HG03432 (cell line): ENCODE results near the gene PHC2.

Source experiments
- ATAC-seq: cut with Tn5 transposase; IDR thresholded peaks from one replicate; pipeline ENCODE4 v1.9.1; 2021; ENCODE audit warnings: mild to moderate bottlenecking, moderate library complexity; ENCODE audit not compliant: unreplicated experiment

PHC2 gene

GRCh38 chr1:33373606-33374005, 57.3 kb downstream of the PHC2 start:
- ATAC-seq: no peak

- ATAC-seq: no peak
These were observed 58.2 kb downstream of the PHC2 start for GRCh38 chr1:33372677-33373076.

DNA sequence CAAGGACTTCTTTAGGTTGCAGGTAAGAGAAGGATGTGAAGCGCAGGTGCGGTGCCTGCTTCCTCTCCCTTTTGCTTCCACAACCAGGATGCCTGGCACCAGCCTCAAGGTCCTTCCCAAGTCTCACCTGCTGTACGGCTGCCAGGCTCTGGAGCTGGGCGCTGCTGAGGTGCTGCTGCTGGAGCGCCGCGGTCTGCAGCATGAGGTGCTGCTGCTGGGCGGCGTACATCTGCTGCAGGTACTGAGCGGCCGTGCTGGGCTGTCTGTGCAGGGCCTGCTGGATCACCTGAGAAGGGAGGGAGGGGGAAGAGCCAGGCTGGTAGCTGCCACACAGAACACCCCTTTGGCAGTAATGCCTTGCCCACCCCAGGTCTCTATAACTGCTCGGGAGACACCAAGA, 58.7 kb downstream of the PHC2 start:
- ATAC-seq: no peak

GRCh38 chr1:33371334-33371733, 59.6 kb downstream of the PHC2 start:
- ATAC-seq: no peak

DNA sequence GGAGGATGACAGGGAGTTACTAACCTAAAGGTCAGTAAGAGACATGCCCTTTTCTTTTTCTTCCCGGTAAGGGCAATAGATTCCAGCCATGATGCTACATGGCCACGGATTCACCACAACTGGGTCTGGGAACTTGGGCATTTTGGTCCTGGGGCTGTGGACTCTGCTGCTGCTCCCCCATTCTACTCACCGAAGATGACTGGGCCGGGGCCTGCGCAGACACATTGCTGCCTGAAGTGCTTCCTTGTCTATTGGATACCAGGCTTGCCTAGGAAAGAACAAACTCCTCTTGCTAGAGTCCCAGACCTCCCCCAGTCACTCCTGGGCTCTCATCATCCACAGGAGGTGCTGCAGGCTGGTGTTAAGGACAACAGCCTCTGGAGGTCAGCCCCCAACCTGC, 60.1 kb downstream of the PHC2 start:
- no peak for ATAC-seq

GRCh38 chr1:33370301-33370700, 60.6 kb downstream of the PHC2 start:
- ATAC-seq: no peak

DNA sequence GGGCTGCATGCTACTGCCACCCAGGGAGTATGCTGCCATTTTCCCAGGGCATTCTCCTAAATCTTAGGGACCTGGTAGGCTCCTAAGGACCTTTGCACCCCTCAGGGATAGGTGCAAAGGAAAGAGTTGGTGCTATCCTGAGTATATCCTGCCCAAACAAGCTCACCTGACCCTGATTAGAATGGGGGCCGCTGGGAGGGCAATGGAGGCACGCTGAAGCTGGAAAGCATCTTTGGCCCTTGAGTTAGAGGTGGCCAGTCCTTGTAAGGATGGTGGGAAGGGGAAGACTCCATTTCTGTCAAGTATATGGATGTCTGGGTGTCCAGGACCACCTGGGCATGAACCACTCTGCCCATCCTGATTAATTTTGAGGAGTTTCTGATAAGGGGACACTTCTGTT, 61.1 kb downstream of the PHC2 start:
- ATAC-seq: no peak

- no peak for ATAC-seq
These were observed 61.8 kb downstream of the PHC2 start for GRCh38 chr1:33369081-33369480.

- ATAC-seq: no peak
These were observed 62.5 kb downstream of the PHC2 start for GRCh38 chr1:33368431-33368830.

DNA sequence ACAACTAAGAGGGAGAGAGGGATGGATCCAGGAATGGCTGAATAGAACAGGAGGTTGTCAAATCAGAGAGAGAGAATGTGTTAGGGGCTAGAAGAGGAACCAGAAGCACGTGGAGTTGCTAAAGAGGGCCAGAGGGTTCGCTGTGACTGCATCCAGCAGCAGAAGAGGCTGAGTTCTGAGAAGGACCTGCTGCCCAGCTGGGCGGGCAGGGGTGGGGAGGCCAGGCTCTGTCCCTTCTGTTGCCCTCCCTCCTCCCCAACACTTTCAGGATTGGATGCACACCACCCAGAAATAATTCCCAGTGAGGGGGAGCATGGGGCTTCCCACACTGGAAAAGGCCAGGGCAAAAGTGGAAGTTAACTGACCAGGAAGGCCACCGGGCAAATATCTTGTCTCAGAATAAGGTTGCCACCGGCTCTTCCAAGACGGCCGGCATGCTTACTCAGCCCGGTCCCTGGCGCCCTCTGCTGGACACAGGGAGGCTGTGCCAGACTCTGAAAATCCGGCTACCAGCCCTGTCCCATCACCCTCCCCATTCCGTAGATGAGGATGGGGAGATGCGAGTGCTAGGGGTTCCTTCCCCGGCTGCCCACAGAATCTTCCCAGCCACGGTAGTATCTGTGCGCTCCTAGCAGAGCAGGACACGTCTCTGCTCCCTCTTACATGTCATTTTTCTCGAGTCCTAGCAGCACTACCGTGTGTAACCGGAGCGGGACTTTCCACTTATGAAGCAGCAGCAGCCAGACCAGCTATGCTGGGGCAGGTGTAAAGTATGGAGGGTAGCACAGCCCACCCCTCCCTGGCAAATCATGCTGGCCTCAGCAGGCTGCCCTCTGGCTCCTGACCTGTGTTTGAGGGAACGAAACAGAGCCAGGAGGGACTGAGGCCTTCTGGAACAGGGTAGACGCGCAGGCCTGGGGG, 63.1 kb downstream of the PHC2 start:
- peak; percentile 57 for ATAC-seq

DNA sequence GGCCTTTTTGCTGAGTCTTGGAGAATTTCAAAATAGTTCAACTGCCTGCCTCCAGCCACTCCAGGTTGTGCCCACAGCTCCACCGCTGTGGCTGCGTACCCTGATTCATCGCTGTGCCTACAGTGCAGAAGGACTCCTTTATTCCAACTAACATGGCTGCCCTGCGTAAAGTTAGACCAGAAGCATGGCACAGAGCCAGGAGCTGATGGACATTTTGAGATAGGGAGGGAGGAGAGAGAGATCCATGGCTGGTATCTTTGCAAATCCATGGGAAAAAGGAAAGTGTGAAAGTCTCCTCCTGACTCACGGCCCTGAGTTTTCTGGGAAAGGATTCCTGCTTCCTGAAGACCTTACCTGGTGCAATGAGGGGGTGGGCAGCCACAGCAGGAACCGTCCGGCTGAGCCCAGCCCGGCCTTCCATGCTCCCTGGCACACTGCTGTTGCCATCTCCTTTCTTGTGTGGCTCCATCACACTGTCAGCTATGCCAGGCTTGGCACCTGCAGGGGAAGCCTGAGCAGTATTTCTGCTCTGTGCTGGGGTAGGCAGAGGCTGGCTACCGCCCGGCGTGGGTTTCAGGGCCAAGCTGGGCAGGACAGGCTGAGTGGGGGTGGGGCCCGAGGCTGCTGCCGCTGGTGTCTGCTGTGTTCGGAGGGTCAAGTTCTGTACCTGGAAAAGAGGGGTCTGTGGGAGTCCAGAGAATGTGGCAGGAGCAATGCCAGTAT, 64.0 kb downstream of the PHC2 start:
- ATAC-seq: no peak

DNA sequence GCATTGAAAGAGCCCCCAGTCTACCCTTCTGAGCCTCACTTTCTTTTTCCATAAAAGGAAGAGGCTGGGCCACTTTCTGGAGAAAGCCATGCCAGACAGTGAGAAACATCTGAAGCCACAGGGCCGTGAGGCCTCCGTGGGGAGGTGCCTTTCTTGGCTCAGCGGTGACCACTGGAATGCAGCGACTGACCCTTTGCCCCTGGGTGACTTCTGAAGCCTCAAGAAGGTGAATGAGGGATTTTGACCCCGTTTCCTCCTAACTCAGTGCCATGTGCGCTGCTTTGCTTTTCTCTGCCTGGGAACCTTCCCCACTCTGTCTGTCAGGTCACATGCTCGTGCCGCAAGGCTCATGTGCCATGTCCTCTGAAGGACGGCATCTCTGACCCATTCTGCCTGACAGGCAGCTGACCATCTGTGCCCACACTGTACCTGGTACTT, 65.3 kb downstream of the PHC2 start:
- no peak for ATAC-seq

GRCh38 chr1:33364565-33364918, 66.4 kb downstream of the PHC2 start:
- no peak for ATAC-seq

DNA sequence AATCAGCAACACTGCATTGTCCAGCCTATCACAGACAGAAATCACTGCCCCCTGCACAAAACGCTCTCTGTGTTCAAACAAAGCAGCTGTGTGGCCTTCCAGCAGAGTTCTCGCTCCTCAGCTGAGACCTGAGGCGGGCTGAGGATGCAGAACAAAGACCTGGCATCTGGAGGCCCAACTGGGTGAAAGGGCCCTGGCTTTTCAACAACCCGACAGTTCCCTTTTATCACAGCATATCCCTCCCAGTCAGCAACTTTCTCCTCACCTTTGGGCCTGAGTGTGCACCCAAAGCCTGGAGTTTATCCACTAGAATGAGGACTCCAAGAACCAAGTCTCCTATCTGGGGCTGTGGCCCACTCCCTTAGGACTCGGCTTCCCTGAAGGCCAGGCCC, 67.4 kb downstream of the PHC2 start:
- no peak for ATAC-seq

GRCh38 chr1:33363021-33363420, 67.9 kb downstream of the PHC2 start:
- ATAC-seq: no peak

DNA sequence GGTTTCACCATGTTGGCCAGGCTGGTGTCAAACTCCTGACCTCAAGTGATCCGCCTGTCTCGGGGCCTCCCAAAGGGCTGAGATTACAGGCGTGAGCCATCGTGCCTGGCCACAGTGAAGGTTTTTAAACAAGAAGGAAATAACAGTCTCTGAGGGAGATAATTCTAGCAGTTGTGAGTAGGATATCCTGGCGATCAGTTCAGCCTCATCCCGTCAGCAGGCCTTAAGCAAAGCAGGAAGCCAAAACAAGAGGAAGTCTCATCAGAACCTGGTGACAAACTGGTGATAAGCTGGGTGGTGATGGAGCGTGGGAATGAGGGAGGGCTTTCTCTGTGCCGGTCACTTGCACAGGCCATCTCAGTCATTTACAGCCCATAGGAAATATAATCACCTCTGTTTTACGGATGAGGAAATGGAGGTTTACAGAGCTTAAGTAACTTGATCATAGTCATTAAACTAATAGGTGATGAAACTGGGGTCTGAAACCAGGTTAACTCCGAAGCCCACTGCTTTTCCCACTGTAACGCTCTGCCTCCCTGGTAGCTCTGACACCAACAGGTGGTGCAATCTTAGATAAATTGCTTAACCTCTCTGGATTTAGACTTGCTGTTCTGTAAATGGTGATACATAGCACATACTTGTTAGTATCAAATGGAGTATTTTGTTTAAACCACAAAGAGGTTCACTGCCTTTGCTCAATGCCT, 69.2 kb downstream of the PHC2 start:
- ATAC-seq: no peak

GRCh38 chr1:33360367-33360766, 70.5 kb downstream of the PHC2 start:
- no peak for ATAC-seq

DNA sequence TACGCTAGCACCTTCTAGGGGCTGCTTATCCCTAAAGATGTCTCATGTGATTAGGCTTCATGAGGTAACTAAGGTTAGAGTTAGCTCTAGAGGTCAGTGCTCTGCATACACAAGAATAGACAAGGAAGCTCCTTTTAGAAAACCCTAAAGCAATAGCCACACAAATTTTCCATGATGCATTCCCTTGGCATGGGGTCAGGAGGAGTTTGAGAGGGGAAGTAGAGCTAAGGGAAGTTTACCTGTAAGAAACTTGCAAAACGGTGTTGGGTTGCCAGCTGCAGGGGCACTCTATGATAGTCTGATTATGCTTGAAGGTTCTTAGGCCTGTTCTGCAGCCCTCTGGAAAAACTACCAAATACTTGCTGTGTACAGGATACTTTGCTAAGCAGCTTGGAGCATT, 71.0 kb downstream of the PHC2 start:
- ATAC-seq: no peak

- no peak for ATAC-seq
These were observed 71.9 kb downstream of the PHC2 start for GRCh38 chr1:33358795-33359503.

DNA sequence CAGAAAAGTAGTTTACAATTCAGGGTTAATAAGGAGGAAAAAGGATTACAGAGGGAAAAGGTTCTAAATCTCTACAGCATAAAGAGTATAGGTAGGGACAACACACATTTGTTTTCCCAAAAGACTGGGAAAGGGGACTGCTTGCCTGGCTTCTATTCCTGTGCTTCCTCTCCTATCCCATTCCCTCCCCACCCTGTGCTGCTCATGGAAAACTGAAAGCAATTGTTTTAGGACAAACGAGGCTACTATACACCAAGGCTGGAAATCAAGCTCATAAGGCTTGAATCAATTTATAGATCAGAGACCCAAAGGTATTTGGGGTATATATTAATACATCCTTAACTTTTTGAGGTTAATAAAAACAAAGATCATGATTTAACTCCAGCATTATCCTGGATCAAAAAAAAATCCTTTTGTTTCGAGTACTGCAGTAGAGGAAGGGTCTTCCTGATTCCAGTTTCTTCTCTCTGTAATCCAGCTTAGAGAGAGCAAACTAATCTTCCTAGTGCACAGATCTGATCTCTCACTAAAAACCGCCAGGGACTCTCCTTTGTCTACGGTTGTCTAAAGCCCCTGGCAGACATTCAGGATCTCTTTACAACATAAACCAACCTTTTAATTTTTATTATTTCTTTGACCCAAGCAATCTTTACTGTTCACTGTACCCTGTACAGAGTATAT, 72.6 kb downstream of the PHC2 start:
- ATAC-seq: no peak
